OCI-LY7 (cell line): ENCODE measurements around the gene EHF. TPM values are rescaled to one million over a fixed set of nuclear protein-coding genes. Genes with fewer than 3 reads are reported as not detected.

Source experiments
- BruUV-seq: library from RNA; stranded (reverse); fragments of 400-500 nt; replicated peaks from 2 replicates; lab custom pipeline; 2021; lab: Mats Ljungman, UMichigan
- CTCF ChIA-PET: fragments of 300-600 bp; sonication (Branson Sonifier 250); formaldehyde crosslinking; loops from one replicate; lab custom pipeline; 2022; ENCODE audit warnings: antibody characterized with exemption; ENCODE audit not compliant: unreplicated experiment; lab: Charles Lee
- POLR2A ChIA-PET: fragments of 300-600 bp; sonication (Branson Sonifier 250); formaldehyde crosslinking; loops from one replicate; lab custom pipeline; 2022; ENCODE audit warnings: antibody characterized with exemption; lab: Charles Lee
- DNase-seq: peaks from one replicate; pipeline ENCODE4 v3.0.0-alpha.2; 2015; ENCODE audit warnings: low spot score
- H2AFZ ChIP-seq: fragments of 200-600 bp; sonication (generic), shearing (Covaris generic); 2 replicates; pipeline ENCODE4 v1.6.1; 2014; ENCODE audit warnings: mild to moderate bottlenecking, antibody characterized with exemption, low read length, moderate library complexity
- H3K27ac ChIP-seq: fragments of 200-600 bp; sonication (generic); 2 replicates; pipeline ENCODE4 v1.5.1; 2014; ENCODE audit warnings: mixed run types, low read depth, mild to moderate bottlenecking, moderate library complexity, low read length, inconsistent platforms; ENCODE audit not compliant: poor library complexity, severe bottlenecking
- H3K36me3 ChIP-seq: fragments of 200-600 bp; sonication (generic); 2 replicates; pipeline ENCODE4 v1.6.1; 2014; ENCODE audit warnings: mild to moderate bottlenecking, antibody characterized with exemption, low read length, moderate library complexity, mixed read lengths; ENCODE audit not compliant: insufficient read depth
- H3K4me1 ChIP-seq: fragments of 200-600 bp; sonication (generic); 2 replicates; pipeline ENCODE4 v1.5.1; 2014; ENCODE audit warnings: mild to moderate bottlenecking, low read length; ENCODE audit not compliant: insufficient read depth, poor library complexity, severe bottlenecking
- H3K4me2 ChIP-seq: fragments of 200-600 bp; sonication (generic); 2 replicates; pipeline ENCODE4 v1.6.1; 2014; ENCODE audit warnings: mild to moderate bottlenecking, low read length
- H3K4me3 ChIP-seq: fragments of 200-600 bp; sonication (generic); 2 replicates; pipeline ENCODE4 v1.5.1; 2014; ENCODE audit warnings: mild to moderate bottlenecking, low read depth, low read length; ENCODE audit not compliant: poor library complexity, severe bottlenecking
- H3K79me2 ChIP-seq: fragments of 200-600 bp; sonication (generic); 2 replicates; pipeline ENCODE4 v1.6.1; 2016; ENCODE audit warnings: low read depth, mild to moderate bottlenecking, low read length, moderate library complexity, mixed read lengths; ENCODE audit not compliant: insufficient read depth
- H3K9me2 ChIP-seq: fragments of 200-600 bp; sonication (generic); 2 replicates; pipeline ENCODE4 v1.6.1; 2016; ENCODE audit warnings: mild to moderate bottlenecking, low read length, mixed read lengths; ENCODE audit not compliant: insufficient read depth
- H3K9me3 ChIP-seq: fragments of 200-600 bp; sonication (generic); 2 replicates; pipeline ENCODE4 v1.6.1; 2014; ENCODE audit warnings: mild to moderate bottlenecking, mixed run types, low read length, mixed read lengths
- H4K20me1 ChIP-seq: fragments of 200-600 bp; sonication (generic); 2 replicates; pipeline ENCODE4 v1.6.1; 2014; ENCODE audit warnings: mild to moderate bottlenecking, antibody characterized with exemption, low read length, moderate library complexity, mixed read lengths; ENCODE audit not compliant: insufficient read depth
- EZH2phosphoT487 ChIP-seq: fragments of 200-600 bp; sonication (generic); IDR thresholded peaks from 2 replicates; pipeline ENCODE4 v1.6.1; 2018; ENCODE audit warnings: low read depth, borderline replicate concordance, mild to moderate bottlenecking, mixed run types, antibody characterized with exemption, low read length, moderate library complexity, mixed read lengths
- intact Hi-C: fragments of 100-400 bp; cut with micrococcal nuclease; formaldehyde crosslinking; loops from one replicate; pipeline ENCODE4 v1.10.0; 2022; ENCODE audit not compliant: unreplicated experiment
- total RNA-seq, 2 experiments: library from RNA; depleted of rRNA in 1 of 2; stranded (reverse); fragments of >200 nt in 1 of 2; shearing (Covaris generic) in 1 of 2; gene quantifications; 2 replicates each; pipeline ENCODE4 v1.2.3, GENCODE V29; 2014 to 2022
- TF ChIP-seq, protein P1 (sequence below): fragments of 200-600 bp; sonication (generic); conservative IDR thresholded peaks from 2 replicates; pipeline ENCODE4 v1.5.1; 2014; ENCODE audit warnings: mild to moderate bottlenecking, antibody characterized with exemption, low read length, moderate library complexity, mixed read lengths

EHF gene
- total RNA-seq, 2 experiments from 2014 or later, result not detected

DNA sequence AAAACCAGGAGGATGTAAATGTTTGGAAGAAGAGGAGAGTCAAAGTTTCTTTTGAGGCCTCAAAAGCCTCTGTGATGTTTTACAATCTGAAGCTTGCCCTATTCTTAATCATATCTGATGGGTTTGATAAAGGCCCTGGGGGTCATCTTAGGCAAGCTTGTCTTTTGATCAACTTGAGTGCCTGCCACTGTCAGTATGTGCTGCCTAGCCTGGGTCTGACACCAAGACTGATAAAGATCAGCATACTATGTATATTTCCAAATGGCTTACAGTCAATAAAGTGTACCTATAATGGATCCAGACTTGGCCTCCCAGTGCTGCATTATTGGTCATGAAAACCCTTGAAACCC, 12.7 kb downstream of the EHF start:
- no peaks in the 10 kb centered on the region for H3K79me2 ChIP-seq
- no peak for DNase-seq
- no peak overlapping the region for H3K4me3 ChIP-seq
- no TSS peak for BruUV-seq
- H3K4me2 ChIP-seq, result no peak overlapping the region
- H3K9me3 ChIP-seq, result no peaks in the 10 kb centered on the region
- H4K20me1 ChIP-seq, result no peaks in the 10 kb centered on the region
- H3K4me1 ChIP-seq, result no peaks in the 10 kb centered on the region
- TF ChIP-seq, protein P1, sequence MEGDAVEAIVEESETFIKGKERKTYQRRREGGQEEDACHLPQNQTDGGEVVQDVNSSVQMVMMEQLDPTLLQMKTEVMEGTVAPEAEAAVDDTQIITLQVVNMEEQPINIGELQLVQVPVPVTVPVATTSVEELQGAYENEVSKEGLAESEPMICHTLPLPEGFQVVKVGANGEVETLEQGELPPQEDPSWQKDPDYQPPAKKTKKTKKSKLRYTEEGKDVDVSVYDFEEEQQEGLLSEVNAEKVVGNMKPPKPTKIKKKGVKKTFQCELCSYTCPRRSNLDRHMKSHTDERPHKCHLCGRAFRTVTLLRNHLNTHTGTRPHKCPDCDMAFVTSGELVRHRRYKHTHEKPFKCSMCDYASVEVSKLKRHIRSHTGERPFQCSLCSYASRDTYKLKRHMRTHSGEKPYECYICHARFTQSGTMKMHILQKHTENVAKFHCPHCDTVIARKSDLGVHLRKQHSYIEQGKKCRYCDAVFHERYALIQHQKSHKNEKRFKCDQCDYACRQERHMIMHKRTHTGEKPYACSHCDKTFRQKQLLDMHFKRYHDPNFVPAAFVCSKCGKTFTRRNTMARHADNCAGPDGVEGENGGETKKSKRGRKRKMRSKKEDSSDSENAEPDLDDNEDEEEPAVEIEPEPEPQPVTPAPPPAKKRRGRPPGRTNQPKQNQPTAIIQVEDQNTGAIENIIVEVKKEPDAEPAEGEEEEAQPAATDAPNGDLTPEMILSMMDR, result no peak
- TF ChIP-seq EZH2phosphoT487, result no peak
- no peaks in the 10 kb centered on the region for H3K36me3 ChIP-seq
- H2AFZ ChIP-seq, result no peak overlapping the region
- no peaks in the 10 kb centered on the region for H3K9me2 ChIP-seq
- ChIA-PET POLR2A (no interaction called here), CTCF (no interaction called here)
- H3K27ac ChIP-seq, result no peak overlapping the region
- intact Hi-C loops, result no loop called here

DNA sequence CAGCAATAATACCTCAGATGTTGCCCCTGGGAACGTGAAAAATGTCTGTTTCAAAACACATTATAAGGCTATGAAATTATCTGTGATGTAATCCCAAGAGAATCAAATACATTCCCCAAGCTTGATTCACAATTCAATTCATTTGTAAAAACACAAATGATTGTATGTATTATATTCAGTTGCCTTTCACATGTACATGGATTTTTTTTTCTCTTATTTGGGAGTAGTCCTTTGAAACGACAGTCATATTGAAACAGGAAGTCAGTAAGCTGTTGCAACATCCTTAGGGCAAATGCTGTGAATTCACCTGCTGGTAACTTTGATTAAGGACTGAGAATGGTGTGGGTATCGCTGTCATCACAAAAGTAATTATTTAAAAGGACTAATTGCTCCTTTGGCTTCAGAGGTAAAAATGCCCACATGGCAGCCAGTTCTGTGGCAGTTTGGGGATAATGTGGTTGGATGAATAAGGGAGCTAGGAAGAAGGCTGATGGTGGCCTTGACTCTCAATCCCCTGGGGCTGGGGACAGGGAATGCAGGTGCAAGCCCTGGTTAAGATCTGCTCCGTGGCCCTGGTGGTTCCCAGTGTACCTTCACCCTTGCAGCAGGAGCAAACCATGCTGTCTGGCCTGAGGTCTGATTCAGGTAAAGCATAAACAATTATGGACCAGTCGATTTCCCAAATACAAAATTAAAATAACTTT, 13.2 kb downstream of the EHF start:
- H3K4me3 ChIP-seq, result no peak overlapping the region
- no peak overlapping the region for H2AFZ ChIP-seq
- no peaks in the 10 kb centered on the region for H3K4me1 ChIP-seq
- CTCF ChIA-PET, result no interaction called here
- TF ChIP-seq EZH2phosphoT487, result no peak
- TF ChIP-seq, protein P1, result no peak
- no peaks in the 10 kb centered on the region for H3K36me3 ChIP-seq
- no peaks in the 10 kb centered on the region for H4K20me1 ChIP-seq
- peak; percentile 36 for DNase-seq
- H3K9me3 ChIP-seq, result no peaks in the 10 kb centered on the region
- BruUV-seq, result no TSS peak
- no peak overlapping the region for H3K4me2 ChIP-seq
- POLR2A ChIA-PET, result no interaction called here
- intact Hi-C loops, result no loop called here
- no peaks in the 10 kb centered on the region for H3K79me2 ChIP-seq
- H3K9me2 ChIP-seq, result no peaks in the 10 kb centered on the region
- no peak overlapping the region for H3K27ac ChIP-seq

DNA sequence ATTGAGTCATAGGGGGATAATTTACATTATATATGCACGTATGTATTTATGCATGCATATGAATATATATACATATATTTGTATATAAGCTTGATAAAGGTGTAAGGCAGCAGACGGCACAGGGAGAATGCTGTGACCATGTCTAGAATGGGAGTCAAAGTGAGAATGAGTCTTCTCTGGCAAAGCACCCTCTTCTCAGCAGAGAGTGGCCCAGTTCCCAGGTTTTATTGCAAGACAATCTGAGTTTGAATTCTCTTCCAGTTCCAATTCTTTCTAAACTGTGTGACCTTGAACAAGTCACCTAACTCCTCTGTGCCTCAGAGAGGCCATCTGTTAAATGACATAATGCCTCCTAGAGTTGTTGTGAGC, 13.8 kb downstream of the EHF start:
- no peaks in the 10 kb centered on the region for H3K36me3 ChIP-seq
- H3K79me2 ChIP-seq, result no peaks in the 10 kb centered on the region
- TF ChIP-seq EZH2phosphoT487, result no peak
- TF ChIP-seq, protein P1, result no peak
- H3K4me2 ChIP-seq, result no peak overlapping the region
- no peak overlapping the region for H3K27ac ChIP-seq
- CTCF ChIA-PET, result no interaction called here
- intact Hi-C loops, result no loop called here
- POLR2A ChIA-PET, result no interaction called here
- no peak overlapping the region for H2AFZ ChIP-seq
- H3K9me3 ChIP-seq, result no peaks in the 10 kb centered on the region
- no peak overlapping the region for H3K4me3 ChIP-seq
- BruUV-seq, result no TSS peak
- no peaks in the 10 kb centered on the region for H4K20me1 ChIP-seq
- DNase-seq, result no peak
- H3K9me2 ChIP-seq, result no peaks in the 10 kb centered on the region
- no peaks in the 10 kb centered on the region for H3K4me1 ChIP-seq
